Measurements from ENCODE around the gene APOL1.
"Not testable (repeated sequence)": the region's sequence is repeated elsewhere in the genome, so short reads cannot be mapped to it uniquely, and the experiment has no call there.

The APOL1 gene

GRCh38 chr22:36252754-36253522 is at the start of gene APOL1:
Gene APOL1, plus strand, starts transcription at chr22:36253133. Its CDS starts 1,823 bp downstream, at chr22:36254956.
- peak; percentile 38 for DNase-seq

- not testable (repeated sequence) for DNase-seq
These were observed 49.5 kb upstream of the APOL1 start for GRCh38 chr22:36203441-36203840.

- DNase-seq: no peak
These were observed 48.8 kb upstream of the APOL1 start for GRCh38 chr22:36204001-36204631.

GRCh38 chr22:36204632-36205015 is 48.3 kb upstream of the APOL1 start:
- no peak for DNase-seq

GRCh38 chr22:36205573-36205972 is 47.4 kb upstream of the APOL1 start:
- not testable (repeated sequence) for DNase-seq

- no peak for DNase-seq
These were observed 46.7 kb upstream of the APOL1 start for GRCh38 chr22:36206255-36206654.

- no peak for DNase-seq
These were observed 44.7 kb upstream of the APOL1 start for GRCh38 chr22:36208162-36208765.

- DNase-seq: no peak
These were observed 44.0 kb upstream of the APOL1 start for GRCh38 chr22:36208914-36209313.

GRCh38 chr22:36209488-36209908 is 43.4 kb upstream of the APOL1 start:
- not testable (repeated sequence) for DNase-seq

GRCh38 chr22:36210224-36210623 is 42.7 kb upstream of the APOL1 start:
- no peak for DNase-seq

- DNase-seq: no peak
These were observed 41.6 kb upstream of the APOL1 start for GRCh38 chr22:36211237-36211861.

GRCh38 chr22:36212901-36213300 is 40.0 kb upstream of the APOL1 start:
- no peak for DNase-seq

- DNase-seq: no peak
These were observed 39.3 kb upstream of the APOL1 start for GRCh38 chr22:36213586-36213985.

- DNase-seq: no peak
These were observed 37.0 kb upstream of the APOL1 start for GRCh38 chr22:36215981-36216380.

- DNase-seq: no peak
These were observed 34.2 kb upstream of the APOL1 start for GRCh38 chr22:36218648-36219193.

- peak; percentile 47 for DNase-seq
These were observed 32.4 kb upstream of the APOL1 start for GRCh38 chr22:36220451-36220921.

GRCh38 chr22:36221799-36222751 is 30.9 kb upstream of the APOL1 start:
- DNase-seq: peak; percentile 42

GRCh38 chr22:36222887-36223450 is 30.0 kb upstream of the APOL1 start:
- no peak for DNase-seq

- DNase-seq: no peak
These were observed 29.4 kb upstream of the APOL1 start for GRCh38 chr22:36223504-36223903.

GRCh38 chr22:36224245-36224644 is 28.7 kb upstream of the APOL1 start:
- DNase-seq: peak; percentile 4

GRCh38 chr22:36225333-36225922 is 27.5 kb upstream of the APOL1 start:
- DNase-seq: no peak

All from DMS53 (cell line).